ENCODE data around the gene CHRDL2.

Gene CHRDL2

DNA sequence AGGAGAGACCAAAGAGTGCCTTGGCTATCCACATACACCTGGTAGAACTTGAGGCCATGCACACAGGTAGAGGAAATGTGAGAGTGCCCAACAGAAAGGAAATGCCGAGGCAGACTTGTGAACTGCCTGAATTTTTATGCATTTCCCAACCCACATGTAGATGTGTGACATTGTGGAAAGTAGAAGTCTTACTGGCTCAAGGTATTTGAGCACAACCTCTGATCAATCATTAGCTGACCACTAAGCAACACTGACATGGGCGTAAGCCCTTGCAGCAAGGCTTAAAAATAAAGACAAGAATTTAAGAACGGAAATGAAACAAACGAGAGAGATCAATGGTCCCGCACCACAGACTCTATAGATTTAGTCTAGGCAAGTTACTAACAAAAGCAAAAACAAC, 76.2 kb downstream of the CHRDL2 start:
- ChIA-PET CTCF (interaction anchor here (0.7 to 1.0 kb wide), 2 partner anchors 9 to 30 kb away, joined by 3 read pairs; no protein-coding TSS in a partner anchor), POLR2A (no interaction called here)
- TF ChIP-seq, protein P1, sequence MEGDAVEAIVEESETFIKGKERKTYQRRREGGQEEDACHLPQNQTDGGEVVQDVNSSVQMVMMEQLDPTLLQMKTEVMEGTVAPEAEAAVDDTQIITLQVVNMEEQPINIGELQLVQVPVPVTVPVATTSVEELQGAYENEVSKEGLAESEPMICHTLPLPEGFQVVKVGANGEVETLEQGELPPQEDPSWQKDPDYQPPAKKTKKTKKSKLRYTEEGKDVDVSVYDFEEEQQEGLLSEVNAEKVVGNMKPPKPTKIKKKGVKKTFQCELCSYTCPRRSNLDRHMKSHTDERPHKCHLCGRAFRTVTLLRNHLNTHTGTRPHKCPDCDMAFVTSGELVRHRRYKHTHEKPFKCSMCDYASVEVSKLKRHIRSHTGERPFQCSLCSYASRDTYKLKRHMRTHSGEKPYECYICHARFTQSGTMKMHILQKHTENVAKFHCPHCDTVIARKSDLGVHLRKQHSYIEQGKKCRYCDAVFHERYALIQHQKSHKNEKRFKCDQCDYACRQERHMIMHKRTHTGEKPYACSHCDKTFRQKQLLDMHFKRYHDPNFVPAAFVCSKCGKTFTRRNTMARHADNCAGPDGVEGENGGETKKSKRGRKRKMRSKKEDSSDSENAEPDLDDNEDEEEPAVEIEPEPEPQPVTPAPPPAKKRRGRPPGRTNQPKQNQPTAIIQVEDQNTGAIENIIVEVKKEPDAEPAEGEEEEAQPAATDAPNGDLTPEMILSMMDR (IDR thresholded peaks at IDR 0.05; ENCODE audit: control extremely low read depth, extremely low read depth, low read depth, missing control alignments): no peak
- DNase-seq (ENCODE audit: extremely low spot score): no peak

DNA sequence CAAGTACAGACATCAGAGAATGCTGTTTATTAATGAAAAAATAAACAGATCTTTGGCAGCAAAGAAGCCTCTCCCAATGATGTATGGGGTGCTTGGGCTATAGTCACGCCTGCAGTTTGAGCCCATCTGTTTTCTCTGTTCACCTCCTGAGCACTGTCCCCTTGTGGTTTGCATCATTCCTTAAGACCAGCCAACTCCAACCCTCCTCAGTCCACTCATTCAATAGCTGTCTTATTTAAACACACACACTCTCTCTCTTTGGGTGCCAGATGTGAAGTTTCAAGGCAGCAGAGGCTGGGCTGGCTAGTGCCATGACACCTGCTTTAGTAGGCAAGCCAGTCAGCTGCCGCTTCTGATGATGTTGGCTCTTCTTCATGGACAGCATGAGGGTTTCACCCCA, 80.7 kb downstream of the CHRDL2 start:
- CTCF ChIA-PET: no interaction called here
- POLR2A ChIA-PET: no interaction called here

DNA sequence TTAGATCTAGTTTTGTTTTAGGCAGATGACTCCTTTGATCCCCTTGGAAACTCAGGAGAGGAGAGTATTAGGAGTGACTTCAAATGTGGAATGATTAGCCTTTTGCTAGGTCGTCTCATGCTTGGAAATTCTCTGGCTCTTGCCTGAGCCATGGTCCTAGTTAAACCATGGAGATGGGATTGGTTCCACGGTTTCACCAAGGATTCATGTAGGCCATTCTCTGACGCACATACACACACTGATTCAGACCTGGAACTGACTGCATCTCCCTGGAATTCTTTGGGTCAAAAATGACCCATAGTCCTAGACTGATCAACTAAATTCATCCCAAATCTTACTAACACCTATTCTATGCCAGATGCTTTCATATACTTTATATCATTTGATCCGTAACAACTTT, 82.3 kb downstream of the CHRDL2 start:
- CTCF ChIA-PET: interaction anchor here (1.4 kb wide), 1 partner anchor 91 kb away, joined by 4 read pairs; no protein-coding TSS in a partner anchor
- POLR2A ChIA-PET: no interaction called here
- TF ChIP-seq, protein P1 (IDR thresholded peaks at IDR 0.05; ENCODE audit: control extremely low read depth, extremely low read depth, low read depth, missing control alignments): no peak
- no peak for DNase-seq (ENCODE audit: extremely low spot score)

More for the DNA sequence above, 80.7 kb downstream of the CHRDL2 start:
- DNase-seq (ENCODE audit: extremely low spot score): no peak
- TF ChIP-seq, protein P1 (IDR thresholded peaks at IDR 0.05; ENCODE audit: control extremely low read depth, extremely low read depth, low read depth, missing control alignments): no peak

DNA sequence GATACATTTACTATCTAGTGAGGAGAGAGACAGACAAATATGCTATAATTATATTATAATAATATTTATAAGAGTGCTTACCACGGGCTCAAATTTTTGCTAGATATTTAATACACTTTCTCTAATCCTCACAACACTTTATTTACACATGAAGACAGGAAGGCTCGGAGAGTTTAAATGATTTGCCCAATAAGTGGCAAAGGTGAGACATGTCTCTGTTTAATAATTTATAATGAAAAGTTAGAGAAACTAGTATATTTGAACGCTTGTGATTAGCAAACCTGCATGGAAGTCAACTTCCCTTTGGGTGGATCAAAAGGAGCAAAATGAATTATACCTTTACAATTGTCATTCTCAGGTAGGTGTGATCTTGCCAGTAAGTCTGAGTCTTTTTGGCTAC, 83.4 kb downstream of the CHRDL2 start:
- CTCF ChIA-PET: interaction anchor here (1.3 kb wide), 1 partner anchor 55 kb away, joined by 3 read pairs; no protein-coding TSS in a partner anchor
- TF ChIP-seq, protein P1 (IDR thresholded peaks at IDR 0.05; ENCODE audit: control extremely low read depth, extremely low read depth, low read depth, missing control alignments): no peak
- no peak for DNase-seq (ENCODE audit: extremely low spot score)
- POLR2A ChIA-PET: no interaction called here

DNA sequence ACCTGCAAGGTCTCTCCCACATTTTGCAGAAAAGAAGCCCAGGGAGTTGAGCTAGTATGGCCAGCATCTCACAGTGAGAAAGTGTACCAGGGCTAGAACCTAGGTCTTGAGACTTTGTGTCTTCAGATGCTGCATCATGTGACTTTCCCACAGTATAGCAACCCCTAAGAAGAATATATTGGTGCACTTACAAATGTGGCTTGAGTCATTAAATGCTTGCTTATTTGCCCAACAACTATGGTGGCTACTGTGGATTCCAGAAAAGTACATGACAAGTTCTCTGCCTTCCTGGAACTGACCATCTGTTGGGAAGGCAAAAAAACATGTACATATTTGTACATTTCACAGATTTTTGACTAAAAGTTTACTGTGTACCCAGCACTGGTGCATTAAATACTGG, 83.8 kb downstream of the CHRDL2 start:
- no peak for DNase-seq (ENCODE audit: extremely low spot score)
- ChIA-PET CTCF (interaction anchor here (1.3 kb wide), 1 partner anchor 55 kb away, joined by 3 read pairs; no protein-coding TSS in a partner anchor), POLR2A (no interaction called here)
- TF ChIP-seq, protein P1 (IDR thresholded peaks at IDR 0.05; ENCODE audit: control extremely low read depth, extremely low read depth, low read depth, missing control alignments): no peak

DNA sequence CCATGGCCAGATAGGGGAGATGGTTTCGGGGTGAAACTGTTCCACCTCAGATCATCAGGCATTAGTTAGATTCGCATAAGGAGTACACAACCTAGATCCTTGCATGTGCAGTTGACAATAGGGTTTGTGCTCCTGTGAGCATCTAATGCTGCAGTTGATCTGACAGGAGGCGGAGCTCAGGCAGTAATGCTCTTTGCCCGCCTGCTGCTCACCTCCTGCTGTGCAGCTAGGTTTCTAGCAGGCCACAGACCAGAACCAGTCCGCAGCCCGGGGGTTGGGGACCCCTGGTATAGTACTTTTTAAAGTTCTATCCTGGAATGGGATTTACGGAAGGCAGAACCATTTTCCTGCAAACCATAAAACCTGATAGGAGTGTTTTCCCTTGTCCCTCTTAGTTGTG, 84.3 kb downstream of the CHRDL2 start:
- TF ChIP-seq, protein P1 (IDR thresholded peaks at IDR 0.05; ENCODE audit: control extremely low read depth, extremely low read depth, low read depth, missing control alignments): no peak
- DNase-seq (ENCODE audit: extremely low spot score): no peak
- POLR2A ChIA-PET: no interaction called here
- CTCF ChIA-PET: no interaction called here
